Spleen (tissue), 11 donors: Measurements from ENCODE around the gene SLC27A3. TPM values are rescaled to one million over a fixed set of nuclear protein-coding genes. Genes with fewer than 3 reads are reported as not detected.

Experiments used
- DNase-seq: peaks from one replicate; pipeline ENCODE4 v3.0.0-alpha.2; 2020
- H3K27ac ChIP-seq, 8 donors: fragments of 200-600 bp; sonication (generic) in 7 of 8; 1 replicate in 4 of 8; 2 replicates in 4 of 8; pipeline versions ENCODE4 v1.5.0 to v1.8.0; 2016 to 2021; ENCODE audit warnings: inconsistent platforms in 4 of 8, mild to moderate bottlenecking in 4 of 8, moderate library complexity in 1 of 8
- H3K27me3 ChIP-seq, 7 donors: fragments of 200-600 bp; sonication (generic) in 6 of 7; replicated peaks in 1 of 7; 1 replicate in 4 of 7; 2 replicates in 3 of 7; pipeline versions ENCODE4 v1.5.0 to v1.8.0; 2016 to 2021; ENCODE audit warnings: inconsistent platforms in 3 of 7, mild to moderate bottlenecking in 1 of 7
- H3K36me3 ChIP-seq, 6 donors: fragments of 200-600 bp; sonication (generic) in 5 of 6; 1 replicate in 4 of 6; 2 replicates in 2 of 6; pipeline versions ENCODE4 v1.5.0 to v1.8.0; 2016 to 2021; ENCODE audit warnings: inconsistent platforms in 2 of 6
- H3K4me1 ChIP-seq, 6 donors: fragments of 200-600 bp; sonication (generic) in 5 of 6; 1 replicate in 3 of 6; 2 replicates in 3 of 6; pipeline versions ENCODE4 v1.5.0 to v1.8.0; 2016 to 2021; ENCODE audit warnings: inconsistent platforms in 3 of 6
- H3K4me3 ChIP-seq, 8 donors: fragments of 200-600 bp; sonication (generic) in 7 of 8; 1 replicate in 4 of 8; 2 replicates in 4 of 8; pipeline versions ENCODE4 v1.5.0 to v1.8.0; 2016 to 2021; ENCODE audit warnings: inconsistent platforms in 4 of 8, mild to moderate bottlenecking in 4 of 8, moderate library complexity in 2 of 8
- H3K9me3 ChIP-seq, 8 donors: fragments of 200-600 bp; sonication (generic) in 7 of 8; 1 replicate in 4 of 8; 2 replicates in 4 of 8; pipeline versions ENCODE4 v1.5.0 to v1.8.0; 2016 to 2021; ENCODE audit warnings: inconsistent platforms in 4 of 8
- POLR2A ChIP-seq, 3 donors: fragments of 450-650 bp; IDR thresholded peaks; one replicate each; pipeline ENCODE4 v1.5.1; 2017; ENCODE audit warnings: antibody characterized with exemption in 3 of 3, mild to moderate bottlenecking in 1 of 3
- POLR2AphosphoS5 ChIP-seq, 3 donors: sonication (generic); formaldehyde crosslinking; IDR thresholded peaks; one replicate each; pipeline ENCODE4 v1.5.1; 2017; ENCODE audit warnings: antibody characterized with exemption in 3 of 3
- WGBS, 5 donors: extraction: QIAGEN DNeasy Blood & Tissue Kit in 3 of 5; methylation state at CpG; one replicate each; pipeline versions ENCODE4 v1.1.5 to v1.1.7; 2013 to 2018; 5-methylcytosine and 5-hydroxymethylcytosine counted together
- intact Hi-C: fragments of 100-400 bp; cut with DNase I; formaldehyde crosslinking; loops from one replicate; pipeline ENCODE4 v1.15.0; 2023; ENCODE audit warnings: low total_unique reads
- polyA plus RNA-seq, 3 donors: library from polyadenylated mRNA; stranded (reverse); fragments of 200-250 nt; gene quantifications; one replicate each; pipeline ENCODE4 v1.2.1, GENCODE V29; 2013
- total RNA-seq, 7 donors: library from RNA; depleted of rRNA in 3 of 7; stranded (reverse); fragments of >200 nt in 3 of 7; fragmentation: NEBNext Ultra II Directional in 4 of 7; extraction: Animal tissue kit (Norgen Biotek cat#: 25700) in 4 of 7; gene quantifications; one replicate each; pipeline versions ENCODE4 v1.1.0 to v1.2.1, GENCODE V29; 2016 to 2021
- TF ChIP-seq, protein P1 (sequence below), 11 experiments: fragments of 200-600 bp in 7 of 11; fragments of 450-650 bp in 4 of 11; sonication (generic) in 4 of 11; IDR thresholded peaks in 8 of 11; conservative IDR thresholded peaks in 3 of 11; 1 replicate in 7 of 11; 2 replicates in 4 of 11; pipeline versions ENCODE4 v1.4.0 to v1.8.0; 2016 to 2021; ENCODE audit warnings: antibody characterized with exemption in 11 of 11, inconsistent platforms in 4 of 11, mild to moderate bottlenecking in 1 of 11
- donor health status: healthy with polysubstance abuse.
- donor health status: DM: no; HTN: no; CAD: no; lungs with moderate emphysema.
- donor health status: DM: no; HTN: no; CAD: no.
- donor health status: Bipolar disorder and iron deficiency.
- donor health status: healthy.
- donor health status: DM: no; HTN: no; CAD: no.
- donor health status: DM: yes; HTN: yes; CAD: no.

Gene SLC27A3
- total and polyA plus RNA-seq, 10 donors, result 11.1 to 54.5 (median 21.9) TPM

GRCh38 chr1:153775458-153776327 lies 486 bp downstream of the SLC27A3 start:
- peaks cover 22 to 98% (median 70%) of the 10 kb centered on the region in 6 donors for H3K4me1 ChIP-seq
- TF ChIP-seq, protein P1, sequence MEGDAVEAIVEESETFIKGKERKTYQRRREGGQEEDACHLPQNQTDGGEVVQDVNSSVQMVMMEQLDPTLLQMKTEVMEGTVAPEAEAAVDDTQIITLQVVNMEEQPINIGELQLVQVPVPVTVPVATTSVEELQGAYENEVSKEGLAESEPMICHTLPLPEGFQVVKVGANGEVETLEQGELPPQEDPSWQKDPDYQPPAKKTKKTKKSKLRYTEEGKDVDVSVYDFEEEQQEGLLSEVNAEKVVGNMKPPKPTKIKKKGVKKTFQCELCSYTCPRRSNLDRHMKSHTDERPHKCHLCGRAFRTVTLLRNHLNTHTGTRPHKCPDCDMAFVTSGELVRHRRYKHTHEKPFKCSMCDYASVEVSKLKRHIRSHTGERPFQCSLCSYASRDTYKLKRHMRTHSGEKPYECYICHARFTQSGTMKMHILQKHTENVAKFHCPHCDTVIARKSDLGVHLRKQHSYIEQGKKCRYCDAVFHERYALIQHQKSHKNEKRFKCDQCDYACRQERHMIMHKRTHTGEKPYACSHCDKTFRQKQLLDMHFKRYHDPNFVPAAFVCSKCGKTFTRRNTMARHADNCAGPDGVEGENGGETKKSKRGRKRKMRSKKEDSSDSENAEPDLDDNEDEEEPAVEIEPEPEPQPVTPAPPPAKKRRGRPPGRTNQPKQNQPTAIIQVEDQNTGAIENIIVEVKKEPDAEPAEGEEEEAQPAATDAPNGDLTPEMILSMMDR (IDR thresholded peaks at IDR 0.05 in 8 of 11, conservative IDR thresholded peaks at IDR 0.05 in 3 of 11), result peak in 2 of 11 experiments; percentile 8 to 28
- TF ChIP-seq POLR2AphosphoS5 (IDR thresholded peaks at IDR 0.05) (peak; percentile 76 to 86 (median 80)), POLR2A (IDR thresholded peaks at IDR 0.05) (peak in 1 of 3 donors; percentile 41)
- intact Hi-C loops, result no loop called here
- no peaks in the 10 kb centered on the region for H3K9me3 ChIP-seq
- no peaks in the 10 kb centered on the region for H3K27me3 ChIP-seq
- DNase-seq, result peak; percentile 95
- peak overlapping the region; percentile 76 to 93 (median 84) for H3K27ac ChIP-seq
- 0 to 1% (median 1%) methylated on average over 24 to 83 of the region's 83 CpGs for WGBS, 5 donors
- peak overlapping the region; percentile 57 to 89 (median 77) for H3K4me3 ChIP-seq
- peaks cover 0 to 54% (median 18%) of the 10 kb centered on the region in 6 donors for H3K36me3 ChIP-seq

DNA sequence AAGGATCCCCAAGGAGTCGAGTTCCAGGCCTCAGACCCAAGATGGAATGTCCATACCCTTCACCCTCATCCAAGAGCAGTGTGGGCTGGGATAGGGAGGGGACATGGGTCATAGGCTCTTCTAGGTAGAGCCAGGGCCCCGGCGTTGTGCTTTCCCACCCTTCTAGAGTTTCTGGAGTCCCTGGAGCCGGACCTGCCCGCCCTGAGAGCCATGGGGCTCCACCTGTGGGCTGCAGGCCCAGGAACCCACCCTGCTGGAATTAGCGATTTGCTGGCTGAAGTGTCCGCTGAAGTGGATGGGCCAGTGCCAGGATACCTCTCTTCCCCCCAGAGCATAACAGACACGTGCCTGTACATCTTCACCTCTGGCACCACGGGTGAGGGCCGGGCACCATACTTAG lies 1.1 kb downstream of the SLC27A3 start:
- H3K4me1 ChIP-seq, result peaks cover 17 to 92% (median 64%) of the 10 kb centered on the region in 6 donors
- H3K4me3 ChIP-seq, result peak overlapping the region; percentile 57 to 89 (median 77)
- DNase-seq, result peak; percentile 76
- intact Hi-C loops, result no loop called here
- H3K36me3 ChIP-seq, result peaks cover 0 to 48% (median 13%) of the 10 kb centered on the region in 6 donors
- 70 to 79% (median 77%) methylated on average over 4 to 10 of the region's 10 CpGs for WGBS, 5 donors
- peak overlapping the region in 6 of 8 donors; percentile 76 to 93 (median 85) for H3K27ac ChIP-seq
- H3K9me3 ChIP-seq, result no peaks in the 10 kb centered on the region
- H3K27me3 ChIP-seq, result no peaks in the 10 kb centered on the region
- TF ChIP-seq, protein P1 (IDR thresholded peaks at IDR 0.05 in 8 of 11, conservative IDR thresholded peaks at IDR 0.05 in 3 of 11), result no peak
- no peak for TF ChIP-seq POLR2AphosphoS5 (IDR thresholded peaks at IDR 0.05)
- TF ChIP-seq POLR2A (IDR thresholded peaks at IDR 0.05), result no peak

DNA sequence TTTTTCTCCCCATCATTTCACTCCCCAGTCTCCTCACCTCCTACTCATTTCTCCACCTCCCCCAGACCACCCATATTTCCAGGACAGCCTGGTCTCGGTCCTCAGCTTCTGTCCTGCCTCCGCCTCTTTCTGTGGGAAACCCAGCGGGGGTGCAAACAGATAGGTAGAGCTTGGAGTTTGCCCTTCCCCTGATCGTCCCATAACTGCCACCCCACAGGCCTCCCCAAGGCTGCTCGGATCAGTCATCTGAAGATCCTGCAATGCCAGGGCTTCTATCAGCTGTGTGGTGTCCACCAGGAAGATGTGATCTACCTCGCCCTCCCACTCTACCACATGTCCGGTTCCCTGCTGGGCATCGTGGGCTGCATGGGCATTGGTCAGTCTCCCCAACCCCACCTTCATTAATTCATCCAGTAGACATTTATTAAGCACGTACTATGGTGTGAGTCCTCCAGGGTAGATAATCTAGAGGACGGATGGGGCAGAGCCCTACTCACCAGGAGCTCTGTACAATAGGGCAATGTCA lies 1.7 kb downstream of the SLC27A3 start:
- Histone ChIP-seq H3K4me1 (peaks cover 15 to 86% (median 60%) of the 10 kb centered on the region in 6 donors), H3K9me3 (no peaks in the 10 kb centered on the region), H3K27me3 (no peaks in the 10 kb centered on the region), H3K27ac (peak overlapping the region in 2 of 8 donors; percentile 91 to 93), H3K36me3 (peaks cover 0 to 42% (median 13%) of the 10 kb centered on the region in 6 donors), H3K4me3 (peak overlapping the region in 3 of 8 donors; percentile 70 to 79 (median 79))
- WGBS, 5 donors, result 89 to 93% (median 90%) methylated on average over 10 of the region's 10 CpGs
- intact Hi-C loops, result no loop called here
- TF ChIP-seq, protein P1 (IDR thresholded peaks at IDR 0.05 in 8 of 11, conservative IDR thresholded peaks at IDR 0.05 in 3 of 11), result no peak
- no peak for TF ChIP-seq POLR2A (IDR thresholded peaks at IDR 0.05)
- TF ChIP-seq POLR2AphosphoS5 (IDR thresholded peaks at IDR 0.05), result no peak
- no peak for DNase-seq

DNA sequence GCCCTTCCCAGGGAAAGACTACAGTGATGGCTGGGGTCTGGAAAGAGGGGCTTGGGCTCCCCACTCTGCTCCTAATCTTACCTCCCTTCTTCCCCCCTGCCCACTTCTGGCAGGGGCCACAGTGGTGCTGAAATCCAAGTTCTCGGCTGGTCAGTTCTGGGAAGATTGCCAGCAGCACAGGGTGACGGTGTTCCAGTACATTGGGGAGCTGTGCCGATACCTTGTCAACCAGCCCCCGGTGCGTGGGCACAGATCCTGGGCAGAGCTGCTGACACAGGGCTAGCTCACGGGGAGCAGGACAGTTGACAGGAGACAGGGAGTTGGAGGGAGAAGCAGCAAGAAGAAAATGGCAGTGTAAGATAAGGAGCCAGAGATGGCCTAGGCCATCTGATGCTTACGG lies 2.4 kb downstream of the SLC27A3 start:
- no peak for DNase-seq
- 81 to 92% (median 85%) methylated on average over 7 of the region's 7 CpGs for WGBS, 5 donors

More for the DNA sequence above, 2.4 kb downstream of the SLC27A3 start:
- Histone ChIP-seq H3K27ac (peak overlapping the region in 2 of 8 donors; percentile 3 to 91), H3K4me3 (no peak overlapping the region), H3K4me1 (peaks cover 15 to 86% (median 59%) of the 10 kb centered on the region in 6 donors), H3K9me3 (no peaks in the 10 kb centered on the region), H3K27me3 (no peaks in the 10 kb centered on the region), H3K36me3 (peaks cover 0 to 35% (median 6%) of the 10 kb centered on the region in 6 donors)
- TF ChIP-seq, protein P1 (IDR thresholded peaks at IDR 0.05 in 8 of 11, conservative IDR thresholded peaks at IDR 0.05 in 3 of 11), result no peak
- TF ChIP-seq POLR2A (IDR thresholded peaks at IDR 0.05), result no peak
- TF ChIP-seq POLR2AphosphoS5 (IDR thresholded peaks at IDR 0.05), result no peak
- intact Hi-C loops, result no loop called here
